Natural killer cell (primary cell): ENCODE measurements around the gene TTLL1. TPM values are rescaled to one million over a fixed set of nuclear protein-coding genes. Genes with fewer than 3 reads are reported as not detected.
A peak's percentile ranks its signal among the peaks of the same experiment; 100 is the strongest.

Experiments
- ATAC-seq, 3 donors: fragments of 150-1000 bp in 2 of 3; fragments of 200-7000 bp in 1 of 3; cut with Tn5 transposase; 1 replicate in 1 of 3; 2 replicates in 2 of 3; pipeline ENCODE4 v1.10.0; 2021; ENCODE audit warnings: mild to moderate bottlenecking in 2 of 3, moderate library complexity in 2 of 3
- DNase-seq, 2 donors: peaks; one replicate each; pipeline versions ENCODE4 v3.0.0 to v3.0.0-alpha.2; 2013 to 2021; ENCODE audit warnings: mixed read lengths in 1 of 2
- H3K27ac ChIP-seq: one replicate; pipeline ENCODE4 v1.5.1; 2013; ENCODE audit warnings: mild to moderate bottlenecking, low read length
- H3K27me3 ChIP-seq: one replicate; pipeline ENCODE4 v1.6.1; 2013; ENCODE audit warnings: low read length; ENCODE audit not compliant: control insufficient read depth, insufficient read depth
- H3K36me3 ChIP-seq: one replicate; pipeline ENCODE4 v1.6.1; 2013; ENCODE audit warnings: low read length; ENCODE audit not compliant: control insufficient read depth, insufficient read depth
- H3K4me1 ChIP-seq: one replicate; pipeline ENCODE4 v1.6.1; 2013; ENCODE audit warnings: low read length; ENCODE audit not compliant: control insufficient read depth, insufficient read depth
- H3K4me3 ChIP-seq: one replicate; pipeline ENCODE4 v1.5.1; 2013; ENCODE audit warnings: low read length
- H3K9me3 ChIP-seq: one replicate; pipeline ENCODE4 v1.6.1; 2013; ENCODE audit warnings: low read length; ENCODE audit not compliant: control insufficient read depth, insufficient read depth
- H3K27ac Mint-ChIP-seq, 2 donors: one replicate each; pipeline ENCODE4 v1.8.0; 2022; ENCODE audit warnings: mild to moderate bottlenecking in 2 of 2, mixed read lengths in 2 of 2, moderate library complexity in 1 of 2
- H3K27me3 Mint-ChIP-seq, 2 donors: one replicate each; pipeline ENCODE4 v1.8.0; 2022; ENCODE audit warnings: low read depth in 2 of 2, mixed read lengths in 2 of 2
- H3K36me3 Mint-ChIP-seq: one replicate; pipeline ENCODE4 v1.8.0; 2022; ENCODE audit warnings: mixed read lengths
- H3K4me1 Mint-ChIP-seq, 2 donors: one replicate each; pipeline ENCODE4 v1.8.0; 2022; ENCODE audit warnings: mixed read lengths in 2 of 2
- H3K4me3 Mint-ChIP-seq: one replicate; pipeline ENCODE4 v1.8.0; 2022; ENCODE audit warnings: mild to moderate bottlenecking, moderate library complexity, mixed read lengths
- H3K9me3 Mint-ChIP-seq, 2 donors: one replicate each; pipeline ENCODE4 v1.8.0; 2022; ENCODE audit warnings: mixed read lengths in 2 of 2
- CTCF ChIP-seq: fragments of 200-600 bp; IDR thresholded peaks from one replicate; pipeline ENCODE4 v1.8.0; 2022; ENCODE audit warnings: antibody characterized with exemption
- WGBS: methylation state at CpG from one replicate; pipeline ENCODE4 v1.1.7; 2013; ENCODE audit warnings: missing lambda C conversion rate; ENCODE audit not compliant: insufficient coverage; 5-methylcytosine and 5-hydroxymethylcytosine counted together
- intact Hi-C: fragments of 100-400 bp; cut with micrococcal nuclease; formaldehyde crosslinking; loops from one replicate; pipeline ENCODE4 v1.14.2; 2022
- total RNA-seq, 4 donors: library from RNA; stranded (reverse); fragments of 120-200 nt in 1 of 4; gene quantifications; one replicate each; pipeline versions ENCODE4 v1.2.3 to v1.2.4, GENCODE V29; 2013 to 2022

The TTLL1 gene
- 1 to 10 TPM; 4.4 to 6.5 (median 6.0) TPM for total RNA-seq
- 8.4 TPM for total RNA-seq (2013)

- no peaks in the 10 kb centered on the region for H3K27me3 Mint-ChIP-seq
- peaks cover 23 to 33% of the 10 kb centered on the region in 2 donors for H3K4me1 Mint-ChIP-seq
- Histone ChIP-seq H3K27me3 (no peaks in the 10 kb centered on the region), H3K27ac (peak within 1 kb of the TSS; percentile 51), H3K4me3 (peak within 1 kb of the TSS; percentile 48), H3K4me1 (peaks cover 34% of the 10 kb centered on the region), H3K9me3 (no peaks in the 10 kb centered on the region), H3K36me3 (no peaks in the 10 kb centered on the region)
- no peaks in the 10 kb centered on the region for H3K9me3 Mint-ChIP-seq
- intact Hi-C loops, result no loop called here
- H3K36me3 Mint-ChIP-seq, result no peaks in the 10 kb centered on the region
- H3K4me3 Mint-ChIP-seq, result peak within 1 kb of the TSS; percentile 88
- WGBS, result 4% methylated on average over 64 of the region's 64 CpGs
- TF ChIP-seq CTCF, result no peak
- peak; percentile 71 to 90 for DNase-seq
- peak; percentile 80 to 91 (median 86) for ATAC-seq
- H3K27ac Mint-ChIP-seq, result peak within 1 kb of the TSS; percentile 34 to 65
Measured at GRCh38 chr22:43088984-43089717, at the start of gene TTLL1. Gene TTLL1, minus strand, starts transcription at chr22:43089391. Its CDS starts 13,805 bp downstream, at chr22:43075586.

GRCh38 chr22:43136801-43137200 lies 47.6 kb upstream of the TTLL1 start:
- Histone ChIP-seq H3K27ac (no peak overlapping the region), H3K4me3 (no peak overlapping the region), H3K36me3 (peaks cover 19% of the 10 kb centered on the region), H3K9me3 (no peaks in the 10 kb centered on the region), H3K4me1 (no peaks in the 10 kb centered on the region), H3K27me3 (no peaks in the 10 kb centered on the region)
- H3K36me3 Mint-ChIP-seq, result no peaks in the 10 kb centered on the region
- H3K4me1 Mint-ChIP-seq, result peaks cover 0 to 6% of the 10 kb centered on the region in 2 donors
- TF ChIP-seq CTCF, result no peak
- no peaks in the 10 kb centered on the region for H3K9me3 Mint-ChIP-seq
- H3K27me3 Mint-ChIP-seq, result no peaks in the 10 kb centered on the region
- ATAC-seq, result no peak
- DNase-seq, result no peak
- intact Hi-C loops, result loop anchor here (5.0 kb wide), 1 partner anchor 354 kb away; no protein-coding TSS in a partner anchor
- no peak overlapping the region for H3K4me3 Mint-ChIP-seq
- H3K27ac Mint-ChIP-seq, result no peak overlapping the region
- 85% methylated on average over 10 of the region's 10 CpGs for WGBS

GRCh38 chr22:43136255-43136654 lies 47.1 kb upstream of the TTLL1 start:
- Mint-ChIP-seq H3K4me3 (no peak overlapping the region), H3K4me1 (peaks cover 0 to 6% of the 10 kb centered on the region in 2 donors), H3K27ac (no peak overlapping the region), H3K36me3 (no peaks in the 10 kb centered on the region), H3K27me3 (no peaks in the 10 kb centered on the region), H3K9me3 (no peaks in the 10 kb centered on the region)
- Histone ChIP-seq H3K27ac (no peak overlapping the region), H3K4me3 (no peak overlapping the region), H3K4me1 (no peaks in the 10 kb centered on the region), H3K36me3 (peaks cover 22% of the 10 kb centered on the region), H3K27me3 (no peaks in the 10 kb centered on the region), H3K9me3 (no peaks in the 10 kb centered on the region)
- TF ChIP-seq CTCF, result peak; percentile 43
- 52% methylated on average over 9 of the region's 9 CpGs for WGBS
- intact Hi-C loops, result loop anchor here (5.0 kb wide), 1 partner anchor 354 kb away; no protein-coding TSS in a partner anchor
- peak in 1 of 2 donors; percentile 66 for DNase-seq
- ATAC-seq, result peak in 2 of 3 donors; percentile 73 to 74
